Tibial nerve (tissue), 4 donors: ENCODE measurements around the gene THBS4. TPM values are rescaled to one million over a fixed set of nuclear protein-coding genes. Genes with fewer than 3 reads are reported as not detected.
"Not testable (repeated sequence)": the region's sequence is repeated elsewhere in the genome, so short reads cannot be mapped to it uniquely, and the experiment has no call there.

Experiments used
- DNase-seq, 2 donors: peaks; one replicate each; pipeline ENCODE4 v3.0.0-alpha.2; 2019; ENCODE audit warnings: low spot score in 2 of 2
- H3K27ac ChIP-seq, 4 donors: fragments of 200-600 bp; sonication (generic) in 3 of 4; one replicate each; pipeline ENCODE4 v1.5.1; 2017 to 2019; ENCODE audit warnings: mild to moderate bottlenecking in 1 of 4
- H3K27me3 ChIP-seq, 2 donors: fragments of 200-600 bp; sonication (generic) in 1 of 2; one replicate each; pipeline versions ENCODE4 v1.5.1 to v1.6.0; 2017 to 2019
- H3K36me3 ChIP-seq, 3 donors: fragments of 200-600 bp; sonication (generic); one replicate each; pipeline ENCODE4 v1.5.1; 2018 to 2019
- H3K4me1 ChIP-seq, 4 donors: fragments of 200-600 bp; sonication (generic) in 3 of 4; one replicate each; pipeline ENCODE4 v1.5.1; 2017 to 2019
- H3K4me3 ChIP-seq, 4 donors: fragments of 200-600 bp; sonication (generic) in 3 of 4; one replicate each; pipeline ENCODE4 v1.5.1; 2017 to 2019; ENCODE audit warnings: mild to moderate bottlenecking in 1 of 4, moderate library complexity in 1 of 4
- H3K9me3 ChIP-seq, 4 donors: fragments of 200-600 bp; sonication (generic) in 3 of 4; one replicate each; pipeline ENCODE4 v1.5.1; 2017 to 2019
- CTCF ChIP-seq, 5 experiments: fragments of 200-600 bp in 3 of 5; fragments of 450-650 bp in 2 of 5; sonication (generic) in 3 of 5; IDR thresholded peaks; one replicate each; pipeline ENCODE4 v1.5.1; 2016 to 2019; ENCODE audit warnings: antibody characterized with exemption in 5 of 5, mild to moderate bottlenecking in 3 of 5, moderate library complexity in 2 of 5
- EP300 ChIP-seq, 2 donors: sonication (generic); formaldehyde crosslinking; IDR thresholded peaks; one replicate each; pipeline ENCODE4 v1.6.1; 2017; ENCODE audit warnings: antibody characterized with exemption in 2 of 2, mild to moderate bottlenecking in 1 of 2
- POLR2A ChIP-seq, 2 donors: fragments of 450-650 bp; IDR thresholded peaks; one replicate each; pipeline ENCODE4 v1.6.1; 2017; ENCODE audit warnings: antibody characterized with exemption in 2 of 2, mild to moderate bottlenecking in 2 of 2, moderate library complexity in 2 of 2
- WGBS, 2 donors: methylation state at CpG; one replicate each; pipeline ENCODE4 v1.1.5; 2018; 5-methylcytosine and 5-hydroxymethylcytosine counted together
- total RNA-seq, 4 donors: library from RNA; depleted of rRNA; stranded (reverse); fragments of >200 nt; gene quantifications; one replicate each; pipeline ENCODE4 v1.1.0, GENCODE V29; 2016

Gene THBS4
- total RNA-seq, 4 donors from 2014 or later: 99.0 to 376 (median 157) TPM

- no peak overlapping the region for H3K27ac ChIP-seq
- no peak overlapping the region for H3K4me3 ChIP-seq
- H3K4me1 ChIP-seq: no peaks in the 10 kb centered on the region
- TF ChIP-seq CTCF (IDR thresholded peaks at IDR 0.05): no peak
- no peak for TF ChIP-seq POLR2A (IDR thresholded peaks at IDR 0.05)
- TF ChIP-seq EP300 (IDR thresholded peaks at IDR 0.05): no peak
- no peaks in the 10 kb centered on the region for H3K36me3 ChIP-seq
- H3K9me3 ChIP-seq: no peaks in the 10 kb centered on the region
- no peak for DNase-seq
- no peaks in the 10 kb centered on the region for H3K27me3 ChIP-seq
Observed at GRCh38 chr5:80101993-80102392, 66.8 kb downstream of the THBS4 start.

DNA sequence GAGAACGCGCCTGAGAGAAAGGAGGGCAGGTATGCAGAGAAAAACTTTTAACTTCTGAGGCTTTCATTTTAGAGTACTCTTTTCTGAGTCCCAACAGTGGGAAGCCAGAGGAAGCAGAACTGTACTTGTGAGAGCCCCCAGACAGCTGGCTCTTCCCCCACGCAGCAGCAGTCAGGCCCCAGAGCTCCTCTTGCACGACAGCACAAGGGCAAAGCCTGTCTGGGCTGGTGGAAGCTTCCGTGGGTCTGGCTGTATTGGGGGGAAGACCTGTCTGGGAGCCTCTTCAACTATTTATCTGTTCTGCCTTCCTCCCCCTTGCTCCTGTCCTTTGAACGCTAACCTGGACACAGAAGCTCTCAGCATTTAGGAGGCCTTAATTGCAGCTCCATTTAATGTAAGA, 68.2 kb downstream of the THBS4 start:
- WGBS, 2 donors: 72 to 79% methylated on average over 6 of the region's 6 CpGs
- H3K27ac ChIP-seq: no peak overlapping the region
- H3K27me3 ChIP-seq: no peaks in the 10 kb centered on the region

GRCh38 chr5:80105698-80106439, 70.7 kb downstream of the THBS4 start:
- TF ChIP-seq EP300 (IDR thresholded peaks at IDR 0.05) (no peak), CTCF (IDR thresholded peaks at IDR 0.05) (no peak), POLR2A (IDR thresholded peaks at IDR 0.05) (no peak)
- no peak overlapping the region for H3K27ac ChIP-seq
- H3K27me3 ChIP-seq: no peaks in the 10 kb centered on the region
- WGBS, 2 donors: 77 to 83% methylated on average over 6 to 7 of the region's 7 CpGs
- H3K36me3 ChIP-seq: no peaks in the 10 kb centered on the region
- H3K4me3 ChIP-seq: no peak overlapping the region
- DNase-seq: no peak
- no peaks in the 10 kb centered on the region for H3K9me3 ChIP-seq
- H3K4me1 ChIP-seq: no peaks in the 10 kb centered on the region

More for the DNA sequence above, 68.2 kb downstream of the THBS4 start:
- Histone ChIP-seq H3K9me3 (no peaks in the 10 kb centered on the region), H3K4me1 (no peaks in the 10 kb centered on the region), H3K4me3 (no peak overlapping the region), H3K36me3 (no peaks in the 10 kb centered on the region)
- DNase-seq: no peak
- no peak for TF ChIP-seq EP300 (IDR thresholded peaks at IDR 0.05)
- TF ChIP-seq POLR2A (IDR thresholded peaks at IDR 0.05): no peak
- no peak for TF ChIP-seq CTCF (IDR thresholded peaks at IDR 0.05)

- no peak overlapping the region for H3K27ac ChIP-seq
- no peaks in the 10 kb centered on the region for H3K36me3 ChIP-seq
- no peak for DNase-seq
- 74 to 83% methylated on average over 5 of the region's 5 CpGs for WGBS, 2 donors
- H3K4me3 ChIP-seq: no peak overlapping the region
- H3K4me1 ChIP-seq: no peaks in the 10 kb centered on the region
- no peaks in the 10 kb centered on the region for H3K27me3 ChIP-seq
- H3K9me3 ChIP-seq: no peaks in the 10 kb centered on the region
- TF ChIP-seq POLR2A (IDR thresholded peaks at IDR 0.05) (no peak), EP300 (IDR thresholded peaks at IDR 0.05) (no peak), CTCF (IDR thresholded peaks at IDR 0.05) (no peak)
Observed at GRCh38 chr5:80106916-80107315, 71.8 kb downstream of the THBS4 start.

- Histone ChIP-seq H3K36me3 (no peaks in the 10 kb centered on the region), H3K4me3 (no peak overlapping the region), H3K9me3 (no peaks in the 10 kb centered on the region), H3K27ac (no peak overlapping the region), H3K4me1 (no peaks in the 10 kb centered on the region), H3K27me3 (no peaks in the 10 kb centered on the region)
- no peak for DNase-seq
- TF ChIP-seq CTCF (IDR thresholded peaks at IDR 0.05) (no peak), EP300 (IDR thresholded peaks at IDR 0.05) (no peak), POLR2A (IDR thresholded peaks at IDR 0.05) (no peak)
- WGBS, 2 donors: 56 to 64% methylated on average over 9 of the region's 9 CpGs
Observed at GRCh38 chr5:80109646-80110478, 74.7 kb downstream of the THBS4 start.

GRCh38 chr5:80111376-80111990, 76.3 kb downstream of the THBS4 start:
- 53 to 67% methylated on average over 5 of the region's 5 CpGs for WGBS, 2 donors
- not testable (repeated sequence) for H3K27ac ChIP-seq, H3K4me3 ChIP-seq, DNase-seq, H3K36me3 ChIP-seq, H3K9me3 ChIP-seq, H3K4me1 ChIP-seq, H3K27me3 ChIP-seq
